MM.1S (cell line): ENCODE results near the gene INSRR.

Source experiments
- DNase-seq: peaks from one replicate; pipeline ENCODE4 v3.0.0-alpha.2; 2015
- H2AFZ ChIP-seq: fragments of 300-600 bp; sonication (generic); 2 replicates; pipeline ENCODE4 v1.6.0; 2016; ENCODE audit warnings: antibody characterized with exemption, low read length
- H3F3A ChIP-seq: fragments of 300-600 bp; sonication (generic); 2 replicates; pipeline ENCODE4 v1.6.1; 2016; ENCODE audit warnings: mild to moderate bottlenecking, antibody characterized with exemption, low read length, moderate library complexity, mixed read lengths; ENCODE audit not compliant: insufficient read depth
- H3K27ac ChIP-seq: fragments of 300-600 bp; sonication (generic); 2 replicates; pipeline ENCODE4 v1.5.1; 2016; ENCODE audit warnings: mild to moderate bottlenecking, low read length
- H3K27me3 ChIP-seq: fragments of 300-600 bp; sonication (generic); replicated peaks from 2 replicates; pipeline ENCODE4 v1.6.0; 2016; ENCODE audit warnings: low read length; ENCODE audit not compliant: insufficient read depth
- H3K36me3 ChIP-seq: fragments of 300-600 bp; sonication (generic); replicated peaks from 2 replicates; pipeline ENCODE4 v1.6.1; 2016; ENCODE audit warnings: mild to moderate bottlenecking, low read length, mixed read lengths; ENCODE audit not compliant: insufficient read depth
- H3K4me1 ChIP-seq: fragments of 300-600 bp; sonication (generic); 2 replicates; pipeline ENCODE4 v1.6.1; 2016; ENCODE audit warnings: low read length, mixed read lengths
- H3K4me2 ChIP-seq: fragments of 300-600 bp; sonication (generic); 2 replicates; pipeline ENCODE4 v1.6.0; 2016; ENCODE audit warnings: low read depth, low read length
- H3K4me3 ChIP-seq: fragments of 300-600 bp; sonication (generic); 2 replicates; pipeline ENCODE4 v1.5.1; 2016; ENCODE audit warnings: low read length, mixed read lengths
- H3K79me2 ChIP-seq: fragments of 300-600 bp; sonication (generic); 2 replicates; pipeline ENCODE4 v1.6.1; 2016; ENCODE audit warnings: mixed run types, low read length, mixed read lengths
- H3K9ac ChIP-seq: fragments of 300-600 bp; sonication (generic); 2 replicates; pipeline ENCODE4 v1.6.1; 2016; ENCODE audit warnings: low read length, mixed read lengths
- H3K9me2 ChIP-seq: fragments of 300-600 bp; sonication (generic); replicated peaks from 2 replicates; pipeline ENCODE4 v1.6.1; 2016; ENCODE audit warnings: mild to moderate bottlenecking, low read length, mixed read lengths; ENCODE audit not compliant: insufficient read depth
- H3K9me3 ChIP-seq: fragments of 300-600 bp; sonication (generic); replicated peaks from 2 replicates; pipeline ENCODE4 v1.6.1; 2016; ENCODE audit warnings: mild to moderate bottlenecking, low read length, mixed read lengths; ENCODE audit not compliant: insufficient read depth
- H4K20me1 ChIP-seq: fragments of 300-600 bp; sonication (generic); 2 replicates; pipeline ENCODE4 v1.6.1; 2016; ENCODE audit warnings: mild to moderate bottlenecking, low read length, moderate library complexity, mixed read lengths; ENCODE audit not compliant: insufficient read depth
- CTCF ChIP-seq: fragments of 300-600 bp; sonication (generic); IDR thresholded peaks from 2 replicates; pipeline ENCODE4 v1.5.1; 2016; ENCODE audit warnings: antibody characterized with exemption, low read length, mixed read lengths
- EZH2 ChIP-seq: fragments of 300-600 bp; sonication (generic); optimal IDR thresholded peaks from 2 replicates; pipeline ENCODE3; 2017; ENCODE audit warnings: low read depth, mild to moderate bottlenecking, antibody characterized with exemption, low read length, mixed read lengths
- EZH2phosphoT487 ChIP-seq: fragments of 300-600 bp; sonication (generic); IDR thresholded peaks from 2 replicates; pipeline ENCODE4 v1.6.1; 2018; ENCODE audit warnings: antibody characterized with exemption, low read length

INSRR gene

GRCh38 chr1:156874572-156875340, 15.8 kb upstream of the INSRR start:
- DNase-seq: no peak
- Histone ChIP-seq H3F3A (no peaks in the 10 kb centered on the region), H3K4me3 (no peak overlapping the region), H3K4me1 (no peaks in the 10 kb centered on the region), H3K9me3 (no peaks in the 10 kb centered on the region), H3K27ac (no peak overlapping the region), H3K4me2 (no peak overlapping the region), H4K20me1 (no peaks in the 10 kb centered on the region), H3K79me2 (no peaks in the 10 kb centered on the region), H3K9ac (no peak overlapping the region), H3K9me2 (no peaks in the 10 kb centered on the region), H3K27me3 (peaks cover 79% of the 10 kb centered on the region), H3K36me3 (no peaks in the 10 kb centered on the region), H2AFZ (no peak overlapping the region)
- TF ChIP-seq CTCF: no peak
- no peak for TF ChIP-seq EZH2phosphoT487
- TF ChIP-seq EZH2: no peak

GRCh38 chr1:156874142-156874541, 15.2 kb upstream of the INSRR start:
- no peak for DNase-seq
- no peak overlapping the region for H3K9ac ChIP-seq
- H2AFZ ChIP-seq: no peak overlapping the region
- H4K20me1 ChIP-seq: no peaks in the 10 kb centered on the region
- no peaks in the 10 kb centered on the region for H3K9me3 ChIP-seq
- no peak for TF ChIP-seq EZH2
- TF ChIP-seq CTCF: no peak
- no peak for TF ChIP-seq EZH2phosphoT487
- no peaks in the 10 kb centered on the region for H3K4me1 ChIP-seq
- no peaks in the 10 kb centered on the region for H3K79me2 ChIP-seq
- H3K4me3 ChIP-seq: no peak overlapping the region
- peaks cover 82% of the 10 kb centered on the region for H3K27me3 ChIP-seq
- no peak overlapping the region for H3K27ac ChIP-seq
- no peak overlapping the region for H3K4me2 ChIP-seq
- no peaks in the 10 kb centered on the region for H3K9me2 ChIP-seq
- no peaks in the 10 kb centered on the region for H3F3A ChIP-seq
- H3K36me3 ChIP-seq: no peaks in the 10 kb centered on the region

GRCh38 chr1:156873659-156874058, 14.7 kb upstream of the INSRR start:
- H3K27ac ChIP-seq: no peak overlapping the region
- H3K9me3 ChIP-seq: no peaks in the 10 kb centered on the region
- H3K79me2 ChIP-seq: no peaks in the 10 kb centered on the region
- peaks cover 77% of the 10 kb centered on the region for H3K27me3 ChIP-seq
- no peaks in the 10 kb centered on the region for H3F3A ChIP-seq
- no peaks in the 10 kb centered on the region for H4K20me1 ChIP-seq
- H3K36me3 ChIP-seq: no peaks in the 10 kb centered on the region
- H3K4me3 ChIP-seq: no peak overlapping the region
- no peak for DNase-seq
- H3K4me1 ChIP-seq: no peaks in the 10 kb centered on the region
- no peak overlapping the region for H3K4me2 ChIP-seq
- TF ChIP-seq EZH2: no peak
- no peak for TF ChIP-seq CTCF
- TF ChIP-seq EZH2phosphoT487: no peak
- no peaks in the 10 kb centered on the region for H3K9me2 ChIP-seq
- no peak overlapping the region for H2AFZ ChIP-seq
- no peak overlapping the region for H3K9ac ChIP-seq
